GM15510 (cell line): Measurements from ENCODE around the gene SDK1.

Experiments
- POLR2A ChIP-seq: IDR thresholded peaks from 3 replicates; pipeline ENCODE4 v1.6.1; 2011; ENCODE audit warnings: borderline replicate concordance; ENCODE audit not compliant: insufficient read length; ENCODE audit errors: extremely low read depth

The SDK1 gene

GRCh38 chr7:4246536-4246935 lies 945.5 kb downstream of the SDK1 start:
- TF ChIP-seq POLR2A: no peak

DNA sequence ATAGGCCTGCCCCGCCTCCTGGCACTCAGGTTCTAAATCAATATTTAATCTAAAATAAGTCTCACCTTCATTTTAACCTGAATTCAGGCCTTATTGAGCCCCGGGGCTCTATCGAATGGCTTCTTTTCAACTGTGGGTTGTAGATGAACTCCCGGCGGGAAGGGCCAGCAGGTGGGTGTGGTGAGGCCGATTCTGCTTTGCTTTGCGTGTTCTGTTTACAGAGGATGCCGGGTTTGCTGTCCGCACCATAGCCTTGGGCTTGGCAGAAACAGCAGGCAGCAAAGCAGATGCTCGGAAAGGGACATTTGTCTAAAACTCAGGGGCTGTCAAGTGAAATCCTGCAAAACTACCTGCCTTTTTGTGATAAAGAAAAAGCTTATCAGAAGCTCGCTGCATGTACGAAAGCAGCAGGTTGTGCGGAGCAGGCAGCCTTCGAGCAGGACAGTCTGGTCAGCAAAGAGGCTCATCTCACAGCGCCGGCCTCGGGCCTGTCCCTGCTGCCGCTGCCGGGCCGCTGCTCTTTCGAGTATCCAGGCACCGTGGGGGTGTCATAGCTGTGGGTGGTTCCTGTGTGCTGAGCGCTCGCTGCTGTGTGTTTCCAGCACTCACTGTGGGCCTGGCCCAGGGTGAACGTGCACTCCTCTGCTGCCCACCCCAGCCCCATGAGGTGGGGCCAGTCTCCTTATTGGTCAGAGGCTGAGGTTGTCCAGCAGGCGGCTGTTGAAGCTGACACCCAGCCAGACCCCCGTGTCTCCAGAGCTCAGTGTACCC lies 946.2 kb downstream of the SDK1 start:
- no peak for TF ChIP-seq POLR2A

DNA sequence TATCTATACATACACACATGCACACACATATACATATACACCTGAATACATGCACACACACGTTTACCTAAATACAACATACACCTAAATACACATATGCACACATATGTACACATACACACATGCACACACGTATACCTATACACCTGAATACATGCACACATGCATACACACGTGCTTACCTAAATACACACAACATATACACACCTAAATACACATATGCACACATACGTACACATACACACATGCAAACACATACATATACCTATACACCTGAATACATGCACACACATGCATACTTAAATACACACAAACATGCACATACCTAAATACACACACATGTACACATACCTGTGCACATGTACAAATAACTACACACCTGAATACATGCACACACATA lies 947.2 kb downstream of the SDK1 start:
- no peak for TF ChIP-seq POLR2A

GRCh38 chr7:4249241-4249640 lies 948.2 kb downstream of the SDK1 start:
- no peak for TF ChIP-seq POLR2A

- no peak for TF ChIP-seq POLR2A
Measured at GRCh38 chr7:4255336-4255735, 954.3 kb downstream of the SDK1 start.

DNA sequence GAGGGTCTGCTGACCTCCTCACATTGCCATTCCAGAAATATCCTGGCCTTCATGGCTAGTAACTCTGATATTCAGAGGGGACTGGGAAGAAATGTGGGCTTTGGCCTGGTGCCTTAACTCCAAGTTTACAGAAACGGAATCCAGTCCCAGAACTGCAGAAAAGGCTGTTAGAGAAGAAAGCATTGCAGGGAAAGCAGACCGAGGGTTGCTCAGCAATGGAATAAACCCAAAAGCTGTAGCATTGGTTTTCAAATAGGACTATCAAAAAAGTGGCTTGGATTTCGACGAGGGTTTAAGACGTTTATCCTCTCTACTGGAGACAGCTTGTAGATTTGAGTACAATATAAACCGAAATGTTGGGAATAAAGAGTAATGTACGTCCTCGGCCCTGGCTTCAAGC lies 955.2 kb downstream of the SDK1 start:
- TF ChIP-seq POLR2A: no peak

DNA sequence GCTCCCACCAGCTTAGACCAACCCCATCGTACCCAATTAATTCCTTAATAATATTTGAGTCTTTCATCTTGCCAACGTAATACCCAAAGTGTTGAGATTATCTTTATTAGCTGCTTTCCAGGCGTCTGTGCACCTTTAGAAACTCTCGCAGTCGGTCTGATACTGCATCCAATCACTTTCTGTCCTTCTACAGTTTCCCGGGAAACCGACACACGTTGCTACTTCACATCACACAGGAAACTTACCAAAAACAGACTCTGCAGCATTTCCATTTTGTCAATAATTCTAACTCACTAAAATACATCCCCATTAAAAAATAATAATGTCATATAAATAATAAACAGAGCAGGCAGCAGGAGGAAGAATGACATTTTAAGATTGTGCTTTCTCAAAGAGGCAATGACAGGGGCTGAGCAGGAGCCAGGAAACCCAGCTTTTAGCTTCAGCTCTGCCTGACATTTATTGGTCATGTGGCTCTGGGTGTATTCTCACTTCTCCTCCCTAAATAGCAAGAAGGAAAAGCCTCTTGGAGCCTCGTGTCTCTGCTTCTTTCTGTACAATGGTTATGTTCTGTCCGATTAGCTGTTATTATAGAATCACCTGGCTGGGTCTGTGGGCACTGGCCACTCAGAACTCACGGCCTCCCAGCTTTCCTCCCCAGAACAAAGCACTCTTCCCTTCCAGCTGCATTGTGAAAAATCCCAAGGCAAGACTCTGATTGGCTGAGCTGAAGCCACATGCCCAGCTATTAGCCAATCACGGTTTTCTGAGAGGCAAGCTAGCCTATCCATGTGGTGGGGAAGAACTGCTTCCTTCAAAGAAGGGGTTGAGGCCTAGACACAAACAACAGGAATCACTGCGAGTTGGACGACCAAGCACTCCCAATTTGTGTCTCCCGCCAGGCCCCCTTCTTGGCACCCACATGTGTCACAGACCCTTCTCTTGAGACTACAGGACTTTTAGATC lies 956.4 kb downstream of the SDK1 start:
- TF ChIP-seq POLR2A: no peak

DNA sequence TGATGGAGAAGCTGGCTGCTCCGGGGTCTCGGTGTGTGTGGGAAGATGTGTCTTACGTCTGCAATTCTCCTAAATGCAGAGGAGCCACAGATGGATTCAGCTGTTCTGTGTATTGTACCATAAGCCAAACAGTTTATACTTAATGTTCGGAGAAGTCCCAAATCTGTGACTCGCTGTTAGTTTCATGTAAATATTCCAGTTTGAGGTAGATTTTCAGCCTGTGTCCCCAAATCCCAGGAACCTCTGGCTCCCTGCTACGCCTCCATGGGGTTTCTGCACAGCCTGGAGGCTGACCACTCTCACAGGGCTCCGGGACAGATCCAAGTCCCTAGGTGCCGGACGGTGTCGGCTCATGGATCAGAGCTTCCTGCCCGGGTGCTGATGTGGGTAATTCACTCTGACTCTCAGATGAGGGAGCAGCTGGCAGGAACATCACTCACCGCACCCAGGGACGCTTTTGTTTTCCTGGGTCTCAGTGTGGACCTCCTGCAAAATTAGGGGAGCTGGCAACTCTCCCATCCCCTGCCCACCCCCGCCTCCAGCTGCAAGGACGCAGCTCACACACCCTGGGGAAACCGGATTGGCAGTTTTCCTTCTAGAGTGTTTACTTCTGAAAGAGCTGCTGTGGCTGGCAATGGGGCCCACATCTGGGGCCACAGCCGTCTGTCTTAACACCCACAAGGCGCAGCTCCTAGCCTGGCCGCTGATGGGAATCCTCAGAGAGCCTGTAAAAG lies 960.0 kb downstream of the SDK1 start:
- no peak for TF ChIP-seq POLR2A

DNA sequence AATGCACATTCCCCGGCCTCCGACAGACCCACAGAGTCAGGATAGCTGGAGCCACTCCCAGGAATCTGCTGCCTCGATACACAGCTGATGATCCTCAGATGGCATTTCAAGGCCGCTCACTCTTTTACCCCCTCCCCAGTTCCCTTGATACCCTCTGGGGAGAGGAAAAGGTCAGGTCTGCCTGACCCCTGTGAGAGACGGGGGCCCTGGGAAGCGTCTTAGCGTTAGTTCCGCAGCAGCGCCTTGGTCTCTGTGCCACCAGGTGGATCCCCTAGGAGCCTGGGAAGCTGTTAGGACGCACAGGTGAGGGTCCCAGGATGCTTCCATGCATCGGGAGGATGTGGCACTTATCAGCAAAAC lies 960.5 kb downstream of the SDK1 start:
- no peak for TF ChIP-seq POLR2A

DNA sequence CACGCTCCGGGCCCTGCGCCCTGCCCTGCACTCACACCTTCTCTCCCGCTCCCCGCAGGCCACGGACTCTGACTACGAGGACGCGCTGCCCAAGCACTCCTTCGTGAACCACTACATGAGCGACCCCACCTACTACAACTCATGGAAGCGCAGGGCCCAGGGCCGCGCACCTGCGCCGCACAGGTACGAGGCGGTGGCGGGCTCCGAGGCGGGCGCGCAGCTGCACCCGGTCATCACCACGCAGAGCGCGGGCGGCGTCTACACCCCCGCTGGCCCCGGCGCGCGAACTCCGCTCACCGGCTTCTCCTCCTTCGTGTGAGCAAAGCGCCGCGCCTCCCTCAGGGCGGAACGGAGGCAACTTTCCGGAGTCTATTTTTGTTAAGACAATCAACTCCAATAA lies 964.0 kb downstream of the SDK1 start:
- no peak for TF ChIP-seq POLR2A

DNA sequence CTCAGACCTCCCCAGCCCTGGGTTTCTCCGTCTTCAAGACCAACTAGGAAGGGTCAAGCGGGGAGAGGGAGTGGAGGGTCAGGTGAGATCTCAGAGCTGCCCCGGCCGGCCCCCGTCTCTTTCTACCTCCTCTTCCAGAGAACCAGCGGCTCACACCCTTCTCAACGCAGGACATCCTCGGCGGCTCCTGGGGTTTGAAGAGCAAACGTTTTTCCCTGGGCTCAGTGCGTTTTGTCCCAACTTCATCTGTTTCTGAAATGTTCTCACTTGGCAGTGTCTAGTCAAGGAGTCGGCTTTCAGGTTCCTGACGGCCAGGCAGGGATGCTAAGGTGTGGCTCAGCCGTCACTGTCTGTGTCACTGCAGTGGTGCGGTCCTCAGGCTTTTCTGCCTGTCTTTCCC lies 964.6 kb downstream of the SDK1 start:
- TF ChIP-seq POLR2A: no peak

DNA sequence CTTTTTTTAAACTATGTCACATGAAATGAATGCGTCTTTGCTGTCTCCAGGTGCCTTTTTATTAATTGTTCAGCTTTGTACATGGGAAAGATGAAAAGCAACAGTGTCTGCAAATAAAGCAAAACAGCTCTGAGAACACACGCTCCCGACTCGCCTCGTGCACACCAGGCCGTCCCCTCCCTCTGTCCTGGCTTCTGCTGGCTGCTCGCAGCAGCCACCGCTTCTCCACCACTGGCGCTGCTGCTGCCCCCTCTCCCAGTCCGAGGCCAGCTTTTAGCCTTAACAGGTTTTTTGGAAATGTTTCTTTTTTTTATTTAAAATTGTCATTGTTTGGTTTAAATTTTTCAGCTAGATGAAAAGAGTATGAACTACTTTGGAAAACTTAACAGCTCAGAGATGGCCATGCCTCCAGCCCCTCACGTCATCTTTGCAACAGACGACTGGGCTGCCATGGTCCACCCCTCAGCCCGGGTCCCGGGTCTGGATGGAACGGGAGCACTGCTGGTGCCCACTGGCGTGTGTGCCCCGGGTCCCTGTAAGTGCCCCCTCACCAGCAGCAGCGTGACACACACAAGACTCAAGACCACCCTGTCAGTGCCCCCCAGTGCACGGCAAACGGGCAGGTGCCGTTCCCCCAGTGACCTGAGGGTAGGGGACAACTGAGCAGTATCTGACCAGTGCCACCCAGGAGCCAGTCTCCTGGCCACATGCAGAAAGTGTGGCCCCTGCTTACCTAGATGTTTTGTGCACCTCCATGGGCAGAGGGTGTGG lies 965.4 kb downstream of the SDK1 start:
- no peak for TF ChIP-seq POLR2A

- no peak for TF ChIP-seq POLR2A
Measured at GRCh38 chr7:4267341-4268039, 966.4 kb downstream of the SDK1 start.
